Measurements from ENCODE around the gene B3GNT7.

DNA sequence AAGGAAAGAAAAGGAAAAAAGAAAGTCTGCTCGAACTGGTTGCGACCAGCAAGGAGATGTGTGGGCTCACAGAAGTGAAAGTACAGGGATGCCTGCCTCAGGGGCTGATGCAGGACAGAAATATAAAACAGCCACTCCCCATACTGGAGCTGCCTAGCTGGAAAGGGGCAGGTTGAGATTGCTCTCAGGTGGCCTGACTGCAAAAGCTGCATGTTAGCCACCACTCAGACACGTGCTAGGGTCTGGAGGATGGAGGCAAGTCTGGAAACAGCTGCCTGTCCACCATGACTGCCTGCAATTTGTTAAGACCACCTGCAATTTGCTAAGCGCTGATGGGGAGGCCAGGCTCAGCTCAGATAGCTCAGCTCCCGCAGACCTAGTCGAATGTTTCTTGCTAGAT is 17.9 kb downstream of the B3GNT7 start:
- no peak for TF ChIP-seq CTCF (IDR thresholded peaks at IDR 0.05 in 8 of 11, conservative IDR thresholded peaks at IDR 0.05 in 3 of 11)
- no peak for TF ChIP-seq POLR2A (IDR thresholded peaks at IDR 0.05)

All from spleen (tissue), 7 donors.